IMR-90 (cell line): Measurements from ENCODE around the gene NF1. TPM values are rescaled to one million over a fixed set of nuclear protein-coding genes. Genes with fewer than 3 reads are reported as not detected.

Experiments used
- ATAC-seq: fragments of 200-7000 bp; cut with Tn5 transposase; 2 replicates; pipeline ENCODE4 v1.9.1; 2020; ENCODE audit warnings: low read depth, mild to moderate bottlenecking, moderate library complexity
- BruUV-seq: library from RNA; stranded (reverse); fragments of 400-500 nt; replicated peaks from 2 replicates; lab custom pipeline; 2021; lab: Mats Ljungman, UMichigan
- CTCF ChIA-PET: fragments of 300-600 bp; formaldehyde crosslinking; extraction: SDS; loops from one replicate; lab custom pipeline; 2021; ENCODE audit warnings: antibody characterized with exemption; lab: Yijun Ruan, JAX
- POLR2A ChIA-PET: fragments of 300-600 bp; sonication (Branson Sonifier 250); formaldehyde crosslinking; loops from one replicate; lab custom pipeline; 2022; ENCODE audit warnings: antibody characterized with exemption; ENCODE audit not compliant: unreplicated experiment; lab: Charles Lee
- DNase-seq: peaks from one replicate; pipeline ENCODE4 v3.0.0; 2013
- H2AFZ ChIP-seq: replicated peaks from 2 replicates; pipeline ENCODE3; 2013; ENCODE audit warnings: low read length, mild to moderate bottlenecking; ENCODE audit not compliant: poor library complexity
- H2AK5ac ChIP-seq: 2 replicates; pipeline ENCODE4 v1.6.1; 2013; ENCODE audit warnings: low read depth, low read length, inconsistent platforms
- H2AK9ac ChIP-seq: replicated peaks from 2 replicates; pipeline ENCODE3; 2013; ENCODE audit warnings: mild to moderate bottlenecking, low read depth, low read length, moderate library complexity; ENCODE audit not compliant: poor library complexity
- H2BK120ac ChIP-seq: 2 replicates; pipeline ENCODE4 v1.6.1; 2013; ENCODE audit warnings: low read depth, low read length, inconsistent platforms
- H2BK15ac ChIP-seq: 3 replicates; pipeline ENCODE4 v1.6.1; 2013; ENCODE audit warnings: low read depth, low read length, inconsistent platforms
- H2BK20ac ChIP-seq: 2 replicates; pipeline ENCODE4 v1.6.1; 2013; ENCODE audit warnings: low read depth, mild to moderate bottlenecking, inconsistent platforms, low read length, moderate library complexity
- H2BK5ac ChIP-seq: 2 replicates; pipeline ENCODE4 v1.6.1; 2013; ENCODE audit warnings: mild to moderate bottlenecking, low read depth, low read length, inconsistent platforms; ENCODE audit not compliant: poor library complexity, severe bottlenecking
- H3K14ac ChIP-seq: replicated peaks from 2 replicates; pipeline ENCODE4 v1.6.1; 2013; ENCODE audit warnings: low read depth, low read length, inconsistent platforms
- H3K18ac ChIP-seq: 2 replicates; pipeline ENCODE4 v1.6.1; 2013; ENCODE audit warnings: low read depth, low read length, control low read depth
- H3K23ac ChIP-seq: 2 replicates; pipeline ENCODE4 v1.6.1; 2013; ENCODE audit warnings: low read depth, low read length, inconsistent platforms
- H3K27ac ChIP-seq: 2 replicates; pipeline ENCODE4 v1.5.1; 2013; ENCODE audit warnings: mild to moderate bottlenecking, control low read depth, low read length; ENCODE audit not compliant: insufficient read depth
- H3K27me3 ChIP-seq: 2 replicates; pipeline ENCODE4 v1.6.1; 2013; ENCODE audit warnings: low read length; ENCODE audit not compliant: control insufficient read depth, insufficient read depth
- H3K36me3 ChIP-seq: 2 replicates; pipeline ENCODE4 v1.6.1; 2013; ENCODE audit warnings: low read length, mixed read lengths; ENCODE audit not compliant: control insufficient read depth, insufficient read depth
- H3K4ac ChIP-seq: 2 replicates; pipeline ENCODE4 v1.6.1; 2013; ENCODE audit warnings: low read depth, low read length, inconsistent platforms
- H3K4me1 ChIP-seq: 2 replicates; pipeline ENCODE4 v1.6.1; 2013; ENCODE audit warnings: low read length, mixed read lengths; ENCODE audit not compliant: control insufficient read depth, insufficient read depth
- H3K4me2 ChIP-seq: 2 replicates; pipeline ENCODE4 v1.6.1; 2013; ENCODE audit warnings: low read depth, mild to moderate bottlenecking, control low read depth, low read length, moderate library complexity
- H3K4me3 ChIP-seq: 2 replicates; pipeline ENCODE4 v1.5.1; 2013; ENCODE audit warnings: low read depth, mild to moderate bottlenecking, control low read depth, low read length, moderate library complexity; ENCODE audit not compliant: insufficient read depth
- H3K56ac ChIP-seq: 2 replicates; pipeline ENCODE4 v1.6.1; 2013; ENCODE audit warnings: low read length, inconsistent platforms; ENCODE audit not compliant: insufficient read depth; ENCODE audit errors: extremely low read depth
- H3K79me1 ChIP-seq, 2 experiments: 2 replicates each; pipeline ENCODE4 v1.6.1; 2013; ENCODE audit warnings: low read length in 2 of 2, inconsistent platforms in 1 of 2, low read depth in 1 of 2
- H3K9ac ChIP-seq: 2 replicates; pipeline ENCODE4 v1.6.1; 2013; ENCODE audit warnings: low read depth, low read length, control low read depth
- H3K9me1 ChIP-seq: 2 replicates; pipeline ENCODE4 v1.6.1; 2013; ENCODE audit warnings: low read length, inconsistent platforms; ENCODE audit not compliant: insufficient read depth
- H3K9me3 ChIP-seq: 2 replicates; pipeline ENCODE4 v1.6.1; 2013; ENCODE audit warnings: low read length; ENCODE audit not compliant: control insufficient read depth, insufficient read depth
- H4K20me1 ChIP-seq: 2 replicates; pipeline ENCODE4 v1.6.1; 2013; ENCODE audit warnings: low read length, inconsistent platforms; ENCODE audit not compliant: insufficient read depth
- H4K5ac ChIP-seq: 2 replicates; pipeline ENCODE4 v1.6.1; 2013; ENCODE audit warnings: mild to moderate bottlenecking, low read depth, low read length, control low read depth
- H4K8ac ChIP-seq, 2 experiments: 2 replicates each; pipeline ENCODE4 v1.6.1; 2013; ENCODE audit warnings: low read depth in 2 of 2, low read length in 2 of 2, control low read depth in 1 of 2, inconsistent platforms in 1 of 2
- H4K91ac ChIP-seq: 2 replicates; pipeline ENCODE4 v1.6.1; 2013; ENCODE audit warnings: low read depth, low read length, inconsistent platforms; ENCODE audit not compliant: insufficient read depth
- BHLHE40 ChIP-seq: fragments of 150-350 bp; IDR thresholded peaks from 2 replicates; pipeline ENCODE4 v1.6.1; 2016; ENCODE audit warnings: mild to moderate bottlenecking, low read depth, low read length
- CEBPB ChIP-seq: IDR thresholded peaks from 2 replicates; pipeline ENCODE4 v1.6.1; 2012; ENCODE audit warnings: low read depth, low read length, improper control_type of control experiment
- CTCF ChIP-seq: conservative IDR thresholded peaks from 2 replicates; pipeline ENCODE4 v1.5.1; 2012; ENCODE audit warnings: mild to moderate bottlenecking, low read depth, low read length, improper control_type of control experiment
- ELK1 ChIP-seq: fragments of 150-350 bp; IDR thresholded peaks from 2 replicates; pipeline ENCODE4 v1.6.1; 2016; ENCODE audit warnings: low read depth, mild to moderate bottlenecking, low read length, moderate library complexity, borderline replicate concordance
- FOS ChIP-seq: fragments of 150-350 bp; IDR thresholded peaks from 2 replicates; pipeline ENCODE4 v1.6.1; 2016; ENCODE audit warnings: low read depth, low read length
- MAFK ChIP-seq: IDR thresholded peaks from 2 replicates; pipeline ENCODE4 v1.6.1; 2012; ENCODE audit warnings: low read depth, low read length, improper control_type of control experiment
- MAZ ChIP-seq: IDR thresholded peaks from 2 replicates; pipeline ENCODE4 v1.6.1; 2012; ENCODE audit warnings: low read depth, mild to moderate bottlenecking, low read length, improper control_type of control experiment, moderate library complexity, borderline replicate concordance
- MXI1 ChIP-seq: IDR thresholded peaks from 2 replicates; pipeline ENCODE4 v1.6.1; 2012; ENCODE audit warnings: low read depth, mild to moderate bottlenecking, low read length, moderate library complexity, borderline replicate concordance
- NFE2L2 ChIP-seq: fragments of 150-350 bp; IDR thresholded peaks from 2 replicates; pipeline ENCODE4 v1.6.1; 2016; ENCODE audit warnings: low read depth, mild to moderate bottlenecking, low read length
- POLR2A ChIP-seq: IDR thresholded peaks from 2 replicates; pipeline ENCODE4 v1.6.1; 2012; ENCODE audit warnings: mild to moderate bottlenecking, low read depth, low read length
- RAD21 ChIP-seq: IDR thresholded peaks from 2 replicates; pipeline ENCODE4 v1.6.1; 2012; ENCODE audit warnings: low read length, improper control_type of control experiment
- SMC3 ChIP-seq: fragments of 150-350 bp; IDR thresholded peaks from 2 replicates; pipeline ENCODE4 v1.6.1; 2016; ENCODE audit warnings: low read depth, mild to moderate bottlenecking, antibody characterized with exemption, low read length, moderate library complexity
- USF2 ChIP-seq: fragments of 150-350 bp; IDR thresholded peaks from 2 replicates; pipeline ENCODE4 v1.6.1; 2017; ENCODE audit warnings: mild to moderate bottlenecking, antibody characterized with exemption, low read length, low read depth
- WGBS, 2 experiments: methylation state at CpG; one replicate each; pipeline versions ENCODE4 v1.1.5 to v1.1.7; 2013; ENCODE audit warnings: missing lambda C conversion rate in 2 of 2; ENCODE audit not compliant: insufficient read length in 1 of 2; ENCODE audit errors: extremely low coverage in 2 of 2; 5-methylcytosine and 5-hydroxymethylcytosine counted together
- dilution Hi-C: fragments of 300-500 bp; cut with HindIII; formaldehyde crosslinking; loops from one replicate; pipeline ENCODE4 v1.14.3; 2018; ENCODE audit warnings: low sequenced_read_pairs; ENCODE audit not compliant: unreplicated experiment
- in situ Hi-C: fragments of 300-500 bp; cut with MboI; formaldehyde crosslinking; loops from 3 replicates; pipeline ENCODE4 v1.14.3; 2019; ENCODE audit warnings: low sequenced_read_pairs, inconsistent platforms, mixed read lengths
- intact Hi-C: fragments of 100-400 bp; cut with micrococcal nuclease; formaldehyde crosslinking; loops from 2 replicates; pipeline ENCODE4 v1.10.0; 2022
- polyA plus RNA-seq, 3 experiments: library from polyadenylated mRNA; depleted of rRNA; stranded (reverse); fragments of >200 nt; gene quantifications; 2 replicates each; pipeline ENCODE4 v1.2.3, GENCODE V29; 2012; ENCODE audit warnings: low replicate concordance in 1 of 3
- total RNA-seq: library from RNA; depleted of rRNA; stranded (reverse); fragments of >200 nt; gene quantifications from 2 replicates; pipeline ENCODE4 v1.2.3, GENCODE V29; 2012

The NF1 gene
- total and polyA plus RNA-seq, 2 of the 4 experiments (the other 2 are of a cell fraction), result 17.9 to 48.6 TPM

GRCh38 chr17:31052187-31052889 is 42.4 kb upstream of the NF1 start:
- peaks cover 7% of the 10 kb centered on the region for H3K4me1 ChIP-seq
- peak overlapping the region; percentile 25; the same call in 1 of the 2 replicates for H3K18ac ChIP-seq
- ChIA-PET POLR2A (no interaction called here), CTCF (interaction anchor here (0.5 to 0.8 kb wide), 3 partner anchors 45 to 787 kb away, joined by 3 read pairs; no protein-coding TSS in a partner anchor)
- H3K9ac ChIP-seq, result no peak overlapping the region
- H3K4me2 ChIP-seq, result peak overlapping the region; percentile 25; the same call in 1 of the 2 replicates
- TF ChIP-seq MAFK, result 0 out of 2 replicates have a peak, but pooled peaks have one; percentile 10
- TF ChIP-seq BHLHE40, result peak; percentile 94
- TF ChIP-seq ELK1, result no peak
- no peak for TF ChIP-seq POLR2A
- TF ChIP-seq CEBPB, result peak; percentile 18; the same call in 1 of the 2 replicates
- TF ChIP-seq RAD21, result no peak; the same call in 1 of the 2 replicates
- peak; percentile 88 for TF ChIP-seq USF2
- TF ChIP-seq MAZ, result no peak
- TF ChIP-seq MXI1, result peak; percentile 83
- no peak for TF ChIP-seq SMC3
- no peak for TF ChIP-seq CTCF
- TF ChIP-seq FOS, result peak; percentile 53; the same call in 1 of the 2 replicates
- peak; percentile 79 for TF ChIP-seq NFE2L2
- H2BK120ac ChIP-seq, result peak overlapping the region; percentile 75
- H2BK20ac ChIP-seq, result peak overlapping the region; percentile 76
- H2AK9ac ChIP-seq, result peak overlapping the region; percentile 30
- H3K79me1 ChIP-seq, result peaks cover 0 to 5% of the 10 kb centered on the region in 2 experiments; a peak in 1 of 4 replicates
- H3K56ac ChIP-seq, result no peak overlapping the region
- no CpG with 5 or more reads among the region's 9 CpGs for WGBS, 2 experiments
- H3K4me3 ChIP-seq, result no peak overlapping the region
- H3K27ac ChIP-seq, result peak overlapping the region; percentile 23
- peaks cover 12% of the 10 kb centered on the region for H3K9me1 ChIP-seq
- in situ Hi-C loops, result no loop called here
- peak overlapping the region; percentile 68 for H4K91ac ChIP-seq
- 0 out of 2 replicates have a peak overlapping the region, but pooled peaks have one; percentile 57 for H3K23ac ChIP-seq
- H3K14ac ChIP-seq, result peak overlapping the region; percentile 64
- H3K4ac ChIP-seq, result peak overlapping the region; percentile 76
- peak; percentile 98 for ATAC-seq
- intact Hi-C loops, result no loop called here
- H2AK5ac ChIP-seq, result peak overlapping the region; percentile 85
- H2AFZ ChIP-seq, result peak overlapping the region; percentile 71
- peaks cover 7% of the 10 kb centered on the region for H3K27me3 ChIP-seq
- BruUV-seq, result no TSS peak
- H2BK15ac ChIP-seq, result peak overlapping the region; percentile 53; the same call in 2 of the 3 replicates
- no peaks in the 10 kb centered on the region for H3K36me3 ChIP-seq
- dilution Hi-C loops, result no loop called here
- H2BK5ac ChIP-seq, result peak overlapping the region; percentile 59
- 0 out of 2 replicates have a peak, but pooled peaks cover 5% of the 10 kb centered on the region for H4K20me1 ChIP-seq
- DNase-seq, result peak; percentile 96
- peak overlapping the region; percentile 41; the same call in 1 of the 2 replicates for H4K5ac ChIP-seq
- peaks cover 3% of the 10 kb centered on the region; the same call in 1 of the 2 replicates for H3K9me3 ChIP-seq
- H4K8ac ChIP-seq, result peak overlapping the region; percentile 20 to 73; a peak in 3 of 4 replicates
